Measurements from ENCODE around the gene KIF23.

Gene KIF23

DNA sequence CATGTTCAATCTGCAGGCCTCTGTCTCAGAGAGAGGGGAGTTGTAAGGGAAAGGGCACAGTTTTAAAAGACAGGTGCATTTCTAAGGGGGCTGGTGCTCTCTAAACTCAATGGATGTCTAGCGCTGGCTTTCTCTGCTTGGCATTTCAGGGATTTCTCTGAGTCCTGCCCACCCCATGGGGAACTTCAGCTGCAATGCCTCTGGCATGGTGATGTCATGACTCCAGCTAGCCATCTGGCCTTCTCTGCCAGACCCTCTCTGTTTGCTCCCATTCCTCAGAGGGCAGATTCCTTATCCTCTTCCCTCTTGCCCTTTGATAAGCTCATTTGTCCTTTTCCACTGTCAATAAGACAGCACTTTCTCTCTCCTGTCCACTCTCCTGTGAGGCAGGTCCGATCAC, 79.3 kb downstream of the KIF23 start:
- no peak for TF ChIP-seq RAD21 (IDR thresholded peaks at IDR 0.05; ENCODE audit: low read depth)
- TF ChIP-seq FOXM1 (IDR thresholded peaks at IDR 0.05; ENCODE audit: borderline replicate concordance, low read depth), result no peak
- no peak for TF ChIP-seq ZBTB7A (IDR thresholded peaks at IDR 0.05; ENCODE audit: low read depth)
- no peak for TF ChIP-seq MAX (IDR thresholded peaks at IDR 0.05)
- no peak for TF ChIP-seq CREB1 (IDR thresholded peaks at IDR 0.05; ENCODE audit: low read depth)
- TF ChIP-seq YY1 (IDR thresholded peaks at IDR 0.05; ENCODE audit: low read depth), result no peak
- TF ChIP-seq, protein P1, sequence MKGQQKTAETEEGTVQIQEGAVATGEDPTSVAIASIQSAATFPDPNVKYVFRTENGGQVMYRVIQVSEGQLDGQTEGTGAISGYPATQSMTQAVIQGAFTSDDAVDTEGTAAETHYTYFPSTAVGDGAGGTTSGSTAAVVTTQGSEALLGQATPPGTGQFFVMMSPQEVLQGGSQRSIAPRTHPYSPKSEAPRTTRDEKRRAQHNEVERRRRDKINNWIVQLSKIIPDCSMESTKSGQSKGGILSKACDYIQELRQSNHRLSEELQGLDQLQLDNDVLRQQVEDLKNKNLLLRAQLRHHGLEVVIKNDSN (IDR thresholded peaks at IDR 0.05), result no peak
- TF ChIP-seq TEAD4 (IDR thresholded peaks at IDR 0.05), result no peak
- TF ChIP-seq, protein P2, sequence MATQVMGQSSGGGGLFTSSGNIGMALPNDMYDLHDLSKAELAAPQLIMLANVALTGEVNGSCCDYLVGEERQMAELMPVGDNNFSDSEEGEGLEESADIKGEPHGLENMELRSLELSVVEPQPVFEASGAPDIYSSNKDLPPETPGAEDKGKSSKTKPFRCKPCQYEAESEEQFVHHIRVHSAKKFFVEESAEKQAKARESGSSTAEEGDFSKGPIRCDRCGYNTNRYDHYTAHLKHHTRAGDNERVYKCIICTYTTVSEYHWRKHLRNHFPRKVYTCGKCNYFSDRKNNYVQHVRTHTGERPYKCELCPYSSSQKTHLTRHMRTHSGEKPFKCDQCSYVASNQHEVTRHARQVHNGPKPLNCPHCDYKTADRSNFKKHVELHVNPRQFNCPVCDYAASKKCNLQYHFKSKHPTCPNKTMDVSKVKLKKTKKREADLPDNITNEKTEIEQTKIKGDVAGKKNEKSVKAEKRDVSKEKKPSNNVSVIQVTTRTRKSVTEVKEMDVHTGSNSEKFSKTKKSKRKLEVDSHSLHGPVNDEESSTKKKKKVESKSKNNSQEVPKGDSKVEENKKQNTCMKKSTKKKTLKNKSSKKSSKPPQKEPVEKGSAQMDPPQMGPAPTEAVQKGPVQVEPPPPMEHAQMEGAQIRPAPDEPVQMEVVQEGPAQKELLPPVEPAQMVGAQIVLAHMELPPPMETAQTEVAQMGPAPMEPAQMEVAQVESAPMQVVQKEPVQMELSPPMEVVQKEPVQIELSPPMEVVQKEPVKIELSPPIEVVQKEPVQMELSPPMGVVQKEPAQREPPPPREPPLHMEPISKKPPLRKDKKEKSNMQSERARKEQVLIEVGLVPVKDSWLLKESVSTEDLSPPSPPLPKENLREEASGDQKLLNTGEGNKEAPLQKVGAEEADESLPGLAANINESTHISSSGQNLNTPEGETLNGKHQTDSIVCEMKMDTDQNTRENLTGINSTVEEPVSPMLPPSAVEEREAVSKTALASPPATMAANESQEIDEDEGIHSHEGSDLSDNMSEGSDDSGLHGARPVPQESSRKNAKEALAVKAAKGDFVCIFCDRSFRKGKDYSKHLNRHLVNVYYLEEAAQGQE (IDR thresholded peaks at IDR 0.05; ENCODE audit: low read depth), result no peak
- TF ChIP-seq EP300 (IDR thresholded peaks at IDR 0.05; ENCODE audit: borderline replicate concordance), result no peak
- TF ChIP-seq NFIC (IDR thresholded peaks at IDR 0.05), result no peak
- TF ChIP-seq CEBPB (IDR thresholded peaks at IDR 0.05), result no peak

GRCh38 chr15:69496001-69496400, 81.9 kb downstream of the KIF23 start:
- TF ChIP-seq TEAD4 (IDR thresholded peaks at IDR 0.05) (no peak), ZBTB7A (IDR thresholded peaks at IDR 0.05; ENCODE audit: low read depth) (no peak)

- no peak for TF ChIP-seq NFIC (IDR thresholded peaks at IDR 0.05)
- TF ChIP-seq TEAD4 (IDR thresholded peaks at IDR 0.05), result no peak
- TF ChIP-seq, protein P2 (IDR thresholded peaks at IDR 0.05; ENCODE audit: low read depth), result no peak
- no peak for TF ChIP-seq RAD21 (IDR thresholded peaks at IDR 0.05; ENCODE audit: low read depth)
- TF ChIP-seq FOXM1 (IDR thresholded peaks at IDR 0.05; ENCODE audit: borderline replicate concordance, low read depth), result no peak
These were observed 82.9 kb downstream of the KIF23 start for GRCh38 chr15:69497076-69497475.

- TF ChIP-seq YY1 (IDR thresholded peaks at IDR 0.05; ENCODE audit: low read depth) (no peak), EP300 (IDR thresholded peaks at IDR 0.05; ENCODE audit: borderline replicate concordance) (no peak), TCF12 (IDR thresholded peaks at IDR 0.05; ENCODE audit: low read depth) (no peak), CREB1 (IDR thresholded peaks at IDR 0.05; ENCODE audit: low read depth) (no peak), TAF1 (IDR thresholded peaks at IDR 0.05; ENCODE audit: low read depth) (no peak), EGR1 (IDR thresholded peaks at IDR 0.05) (no peak), NFIC (IDR thresholded peaks at IDR 0.05) (no peak), MAX (IDR thresholded peaks at IDR 0.05) (no peak), RAD21 (IDR thresholded peaks at IDR 0.05; ENCODE audit: low read depth) (no peak), ZBTB7A (IDR thresholded peaks at IDR 0.05; ENCODE audit: low read depth) (no peak), CEBPB (IDR thresholded peaks at IDR 0.05) (no peak)
- TF ChIP-seq, protein P1 (IDR thresholded peaks at IDR 0.05), result no peak
- TF ChIP-seq, protein P2 (IDR thresholded peaks at IDR 0.05; ENCODE audit: low read depth), result no peak
These were observed 83.5 kb downstream of the KIF23 start for GRCh38 chr15:69497667-69498066.

All from Ishikawa (cell line).